HFFc6 (cell line): ENCODE measurements around the gene LRG1. TPM values are rescaled to one million over a fixed set of nuclear protein-coding genes. Genes with fewer than 3 reads are reported as not detected.
A peak's percentile ranks its signal among the peaks of the same experiment; 100 is the strongest.

Experiments used
- DNase-seq: peaks from one replicate; pipeline ENCODE4 v3.0.0-alpha.2; 2018
- H3K27ac Mint-ChIP-seq: 2 replicates; pipeline ENCODE4 v1.8.0; 2020; ENCODE audit warnings: mild to moderate bottlenecking, mixed read lengths
- H3K27me3 Mint-ChIP-seq: 2 replicates; pipeline ENCODE4 v1.8.0; 2021; ENCODE audit warnings: mild to moderate bottlenecking, moderate library complexity, mixed read lengths; ENCODE audit not compliant: insufficient read depth
- H3K36me3 Mint-ChIP-seq: 2 replicates; pipeline ENCODE4 v1.8.0; 2021; ENCODE audit warnings: low read depth, mixed read lengths
- H3K4me1 Mint-ChIP-seq: 2 replicates; pipeline ENCODE4 v1.8.0; 2020; ENCODE audit warnings: low read depth, mixed read lengths
- H3K4me3 Mint-ChIP-seq: 2 replicates; pipeline ENCODE4 v1.8.0; 2020; ENCODE audit warnings: mild to moderate bottlenecking, moderate library complexity, mixed read lengths
- H3K9me3 Mint-ChIP-seq: 2 replicates; pipeline ENCODE4 v1.8.0; 2020; ENCODE audit warnings: mild to moderate bottlenecking, mixed read lengths
- total RNA-seq, 6 experiments: library from RNA; stranded (reverse); fragmentation: NEBNext Ultra II Directional; extraction: Animal tissue kit (Norgen Biotek cat#: 25700); gene quantifications; 2 replicates in 1 of 6; 3 replicates in 5 of 6; pipeline ENCODE4 v1.2.3, GENCODE V29; 2021
- TF ChIP-seq, protein P1 (sequence below): fragments of 200-600 bp; sonication (generic); IDR thresholded peaks from 2 replicates; pipeline ENCODE4 v1.5.0; 2021; ENCODE audit warnings: antibody characterized with exemption, mild to moderate bottlenecking

Gene LRG1
- total RNA-seq, 6 experiments from 2014 or later = not detected

DNA sequence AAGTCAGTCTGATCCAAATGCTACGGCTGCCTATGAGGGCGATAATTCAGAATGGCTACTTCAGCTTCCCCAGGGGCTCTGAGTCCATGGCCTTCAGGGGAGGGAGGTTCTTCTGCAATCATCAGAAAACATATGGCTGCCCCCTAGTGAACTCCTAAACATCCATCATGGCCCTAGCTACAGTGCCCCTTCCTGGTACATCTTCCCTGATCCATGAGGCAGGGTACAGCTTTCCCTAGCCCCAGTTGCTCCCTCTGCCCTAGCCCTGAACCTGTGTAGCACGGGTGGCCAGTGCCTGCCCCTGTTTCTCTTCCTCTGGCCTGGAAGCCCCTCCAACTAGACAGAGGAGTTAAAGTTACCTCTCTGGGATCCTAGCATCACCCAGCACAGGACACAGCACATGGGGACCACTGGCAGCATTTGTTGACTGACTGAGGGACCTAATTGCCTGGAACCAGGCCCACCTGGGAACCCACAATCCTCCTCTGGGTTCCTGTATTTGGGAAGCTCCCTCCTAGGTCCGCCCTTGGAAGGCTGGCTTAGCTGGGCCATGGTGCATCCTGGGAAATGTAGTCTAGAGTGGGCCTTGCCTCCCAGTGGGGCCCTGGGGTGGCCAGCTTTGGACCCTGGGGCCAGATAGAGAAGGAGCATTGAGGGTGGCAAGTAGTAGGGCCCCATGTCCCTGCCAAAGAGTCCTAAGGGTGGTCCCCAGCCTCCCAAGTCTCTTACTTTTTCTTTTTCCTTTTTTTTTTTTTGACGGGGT, 37.4 kb upstream of the LRG1 start:
- H3K4me1 Mint-ChIP-seq = peaks cover 21% of the 10 kb centered on the region

DNA sequence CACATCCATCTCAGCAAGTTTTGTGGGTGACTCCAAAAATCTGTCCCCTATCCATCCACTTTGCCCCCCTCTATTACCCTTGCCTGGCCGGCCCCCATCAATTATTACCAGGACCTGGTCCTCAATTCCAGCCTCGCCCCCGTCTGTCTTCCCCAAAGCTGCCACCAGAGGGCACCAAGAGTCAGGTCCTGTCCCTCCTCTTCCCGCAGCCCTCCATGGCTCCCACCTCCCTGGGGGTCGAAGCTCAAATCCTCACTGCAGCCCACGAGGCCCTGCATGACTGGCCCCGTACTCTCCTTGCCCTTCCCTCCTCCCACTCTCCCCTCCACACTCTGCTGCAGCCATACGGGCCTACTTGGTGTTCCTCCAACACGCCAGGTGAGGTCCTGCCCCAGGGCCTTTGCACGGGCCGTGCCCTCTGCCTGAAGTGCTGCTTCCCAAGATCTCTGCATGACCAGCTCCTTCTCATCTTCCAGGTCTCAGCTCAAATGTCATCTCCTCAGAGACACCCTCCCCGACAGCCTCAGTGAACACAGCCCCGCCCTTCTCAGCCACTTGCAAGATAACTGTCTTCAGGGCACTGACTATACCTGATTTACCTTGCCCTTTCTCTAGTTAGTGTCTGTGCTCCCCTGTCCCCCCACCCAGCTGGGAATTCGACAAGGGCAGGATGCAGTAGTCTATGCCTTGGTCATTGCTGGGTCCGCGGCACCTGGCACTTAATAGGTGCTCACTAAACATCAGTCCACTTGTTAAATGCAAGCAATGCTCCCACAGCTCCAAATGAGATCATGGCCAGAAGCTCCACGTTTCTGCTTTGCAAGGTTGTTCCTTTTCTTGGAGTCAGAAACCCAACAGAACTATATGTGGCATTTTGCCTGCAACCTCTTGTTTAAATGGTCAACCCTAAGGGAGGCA, 36.4 kb upstream of the LRG1 start:
- peak; percentile 25 for DNase-seq
- Mint-ChIP-seq H3K4me3 (peak overlapping the region; percentile 60; the same call in 1 of the 2 replicates), H3K36me3 (no peaks in the 10 kb centered on the region), H3K9me3 (no peaks in the 10 kb centered on the region), H3K27me3 (peaks cover 13% of the 10 kb centered on the region), H3K27ac (peak overlapping the region; percentile 88), H3K4me1 (peaks cover 19% of the 10 kb centered on the region)
- TF ChIP-seq, protein P1, sequence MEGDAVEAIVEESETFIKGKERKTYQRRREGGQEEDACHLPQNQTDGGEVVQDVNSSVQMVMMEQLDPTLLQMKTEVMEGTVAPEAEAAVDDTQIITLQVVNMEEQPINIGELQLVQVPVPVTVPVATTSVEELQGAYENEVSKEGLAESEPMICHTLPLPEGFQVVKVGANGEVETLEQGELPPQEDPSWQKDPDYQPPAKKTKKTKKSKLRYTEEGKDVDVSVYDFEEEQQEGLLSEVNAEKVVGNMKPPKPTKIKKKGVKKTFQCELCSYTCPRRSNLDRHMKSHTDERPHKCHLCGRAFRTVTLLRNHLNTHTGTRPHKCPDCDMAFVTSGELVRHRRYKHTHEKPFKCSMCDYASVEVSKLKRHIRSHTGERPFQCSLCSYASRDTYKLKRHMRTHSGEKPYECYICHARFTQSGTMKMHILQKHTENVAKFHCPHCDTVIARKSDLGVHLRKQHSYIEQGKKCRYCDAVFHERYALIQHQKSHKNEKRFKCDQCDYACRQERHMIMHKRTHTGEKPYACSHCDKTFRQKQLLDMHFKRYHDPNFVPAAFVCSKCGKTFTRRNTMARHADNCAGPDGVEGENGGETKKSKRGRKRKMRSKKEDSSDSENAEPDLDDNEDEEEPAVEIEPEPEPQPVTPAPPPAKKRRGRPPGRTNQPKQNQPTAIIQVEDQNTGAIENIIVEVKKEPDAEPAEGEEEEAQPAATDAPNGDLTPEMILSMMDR = peak; percentile 84

More for the DNA sequence above, 37.4 kb upstream of the LRG1 start:
- Mint-ChIP-seq H3K36me3 (no peaks in the 10 kb centered on the region), H3K4me3 (no peak overlapping the region), H3K9me3 (no peaks in the 10 kb centered on the region), H3K27me3 (peaks cover 16% of the 10 kb centered on the region), H3K27ac (peak overlapping the region; percentile 3; the same call in 1 of the 2 replicates)
- TF ChIP-seq, protein P1 = no peak
- no peak for DNase-seq

- DNase-seq = peak; percentile 59
- TF ChIP-seq, protein P1 = no peak
- H3K9me3 Mint-ChIP-seq = no peaks in the 10 kb centered on the region
- peaks cover 19% of the 10 kb centered on the region for H3K4me1 Mint-ChIP-seq
- H3K36me3 Mint-ChIP-seq = no peaks in the 10 kb centered on the region
- peak overlapping the region; percentile 60 for H3K4me3 Mint-ChIP-seq
- peak overlapping the region; percentile 88 for H3K27ac Mint-ChIP-seq
- peaks cover 13% of the 10 kb centered on the region for H3K27me3 Mint-ChIP-seq
Measured at GRCh38 chr19:4575267-4576015, 35.6 kb upstream of the LRG1 start.

- H3K4me1 Mint-ChIP-seq = peaks cover 19% of the 10 kb centered on the region
- no peak overlapping the region for H3K4me3 Mint-ChIP-seq
- H3K36me3 Mint-ChIP-seq = no peaks in the 10 kb centered on the region
- no peak overlapping the region for H3K27ac Mint-ChIP-seq
- peaks cover under 1% of the 10 kb centered on the region; the same call in 1 of the 2 replicates for H3K27me3 Mint-ChIP-seq
- TF ChIP-seq, protein P1 = no peak
- no peak for DNase-seq
- no peaks in the 10 kb centered on the region for H3K9me3 Mint-ChIP-seq
Measured at GRCh38 chr19:4573682-4574081, 33.8 kb upstream of the LRG1 start.

GRCh38 chr19:4571305-4571917, 31.6 kb upstream of the LRG1 start:
- DNase-seq = no peak
- H3K4me3 Mint-ChIP-seq = no peak overlapping the region
- H3K27me3 Mint-ChIP-seq = no peaks in the 10 kb centered on the region; the same call in 1 of the 2 replicates
- no peak overlapping the region for H3K27ac Mint-ChIP-seq
- TF ChIP-seq, protein P1 = no peak
- no peaks in the 10 kb centered on the region for H3K9me3 Mint-ChIP-seq
- H3K36me3 Mint-ChIP-seq = no peaks in the 10 kb centered on the region
- H3K4me1 Mint-ChIP-seq = peaks cover 17% of the 10 kb centered on the region
